SKM-1 treated with dmso at 0.1 percent for 144 hours (cell line): ENCODE measurements around the gene ANO2.

Experiments
- DNase-seq: peaks from one replicate; lab custom pipeline; 2025; ENCODE audit not compliant: unreplicated experiment; lab: John Stamatoyannopoulos, UW

ANO2 gene

DNA sequence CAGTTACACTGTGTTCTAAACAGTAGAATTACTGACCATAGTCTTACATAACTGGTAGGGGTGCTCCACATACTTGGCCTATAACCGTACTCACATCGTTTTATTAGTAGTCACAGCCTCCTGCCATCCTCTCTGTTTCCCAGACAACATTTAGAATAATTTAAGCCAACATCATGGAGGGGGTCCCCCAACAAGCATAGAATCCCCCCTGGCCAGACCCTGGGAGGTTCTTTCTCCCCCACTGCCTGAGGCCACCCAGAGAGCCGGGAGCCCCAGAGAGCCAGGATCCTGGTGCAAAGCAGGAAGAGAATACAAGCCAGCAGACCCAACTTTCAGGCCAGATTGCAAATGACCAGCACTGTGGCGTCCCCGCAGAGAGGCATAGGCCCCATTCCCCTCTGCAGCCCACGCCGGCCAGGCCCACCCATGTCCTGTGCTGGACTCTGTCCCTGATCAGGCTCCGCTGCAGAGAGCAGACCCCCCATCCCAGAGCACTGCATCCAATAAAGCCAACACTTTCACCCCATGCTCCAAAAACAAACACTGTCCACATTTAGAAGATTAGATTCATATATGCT lies 317.9 kb downstream of the ANO2 start:
- DNase-seq = no peak

DNA sequence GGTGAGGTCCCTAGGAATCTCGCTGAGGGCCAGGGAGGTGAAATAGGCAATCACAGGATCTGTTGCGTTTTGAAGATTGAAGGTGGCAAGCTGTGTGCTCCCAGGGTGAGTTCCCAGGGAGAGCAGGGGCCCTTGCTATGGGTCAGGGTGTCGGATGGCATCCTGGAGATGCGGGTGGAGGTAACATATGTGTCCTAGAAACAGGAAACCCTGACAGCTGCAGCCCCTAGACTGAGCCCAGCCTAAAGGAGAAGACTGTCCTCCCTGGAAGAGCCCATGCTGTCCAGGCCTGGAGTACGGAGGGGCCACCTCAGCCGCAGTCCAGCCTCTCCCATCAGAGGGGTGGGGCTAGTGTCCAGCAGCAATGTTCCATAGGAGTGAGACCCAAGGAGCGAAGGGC lies 318.9 kb downstream of the ANO2 start:
- no peak for DNase-seq

DNA sequence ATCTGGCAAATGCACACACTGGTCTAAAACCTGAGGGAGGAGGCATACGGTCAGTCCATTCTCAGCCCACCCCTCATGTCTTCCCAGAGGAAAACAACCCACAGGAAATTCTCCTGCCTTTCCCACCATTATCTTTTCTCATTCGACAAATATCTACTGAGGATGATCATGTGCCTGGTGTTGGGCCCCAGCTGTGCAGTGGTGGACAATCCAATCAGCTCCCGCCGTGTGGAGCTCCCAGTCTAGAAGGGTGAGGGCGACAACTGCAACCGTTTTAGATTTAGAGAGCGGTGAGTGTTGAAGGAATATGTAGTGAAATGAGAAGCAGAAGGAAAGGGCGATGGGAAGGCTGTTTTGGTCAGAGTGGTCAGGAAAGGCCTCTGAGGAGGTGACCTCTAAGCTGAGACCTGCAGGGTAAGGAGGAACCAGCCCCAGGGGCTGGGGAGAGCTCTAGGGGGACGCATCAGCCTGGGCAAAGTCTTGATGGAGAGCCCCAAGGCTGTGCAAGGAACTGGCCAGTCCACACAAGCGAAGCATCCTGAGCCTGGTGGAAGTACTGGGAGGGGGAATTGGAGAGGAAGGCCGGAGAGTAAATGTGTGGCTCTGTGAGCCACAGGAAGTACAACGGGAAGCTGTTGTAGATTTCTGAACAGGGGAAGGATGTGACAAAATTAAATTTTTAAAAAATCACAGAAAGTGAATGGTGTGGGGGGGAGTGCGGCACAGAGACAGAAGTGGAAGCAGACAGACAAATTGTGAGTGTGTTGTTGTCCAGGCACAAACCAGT lies 320.4 kb downstream of the ANO2 start:
- no peak for DNase-seq

DNA sequence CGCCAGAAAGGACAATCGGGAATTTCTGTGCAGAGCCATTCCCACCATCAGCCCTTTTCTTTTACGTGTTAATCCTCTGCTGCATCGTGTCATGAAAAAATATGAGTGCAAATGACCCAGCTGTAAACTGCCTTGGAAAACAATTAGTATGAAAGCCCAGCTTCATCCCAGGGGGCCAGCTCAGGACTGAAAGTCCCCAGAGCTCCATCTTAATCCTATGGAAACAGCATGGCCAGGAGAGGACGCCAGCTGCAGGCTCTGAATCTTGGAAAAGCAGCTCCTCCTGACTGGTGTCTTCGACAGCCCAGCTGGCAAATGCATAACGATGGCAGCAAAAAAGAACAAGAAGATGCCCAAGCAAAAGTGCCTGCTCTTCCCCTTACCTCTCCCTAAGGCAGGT lies 321.6 kb downstream of the ANO2 start:
- no peak for DNase-seq

DNA sequence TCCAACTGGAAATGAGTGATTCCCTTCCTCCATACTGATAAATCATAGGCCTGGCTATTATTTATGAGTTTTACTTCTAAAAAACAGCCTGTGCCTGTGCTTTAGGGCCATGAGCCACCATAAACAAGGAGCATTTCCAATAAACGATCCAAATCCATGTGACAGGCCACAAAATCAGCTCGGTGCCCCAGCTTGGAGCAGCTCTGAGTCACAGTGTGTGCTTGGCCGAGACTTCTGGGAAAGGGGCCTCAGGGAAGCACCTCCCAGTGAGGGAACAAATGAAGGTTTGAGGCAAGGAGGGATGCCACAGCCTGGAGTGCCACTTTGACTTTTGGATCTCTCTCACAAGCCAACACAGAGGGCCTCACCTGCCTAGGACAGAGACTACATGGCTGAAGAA lies 322.8 kb downstream of the ANO2 start:
- no peak for DNase-seq

DNA sequence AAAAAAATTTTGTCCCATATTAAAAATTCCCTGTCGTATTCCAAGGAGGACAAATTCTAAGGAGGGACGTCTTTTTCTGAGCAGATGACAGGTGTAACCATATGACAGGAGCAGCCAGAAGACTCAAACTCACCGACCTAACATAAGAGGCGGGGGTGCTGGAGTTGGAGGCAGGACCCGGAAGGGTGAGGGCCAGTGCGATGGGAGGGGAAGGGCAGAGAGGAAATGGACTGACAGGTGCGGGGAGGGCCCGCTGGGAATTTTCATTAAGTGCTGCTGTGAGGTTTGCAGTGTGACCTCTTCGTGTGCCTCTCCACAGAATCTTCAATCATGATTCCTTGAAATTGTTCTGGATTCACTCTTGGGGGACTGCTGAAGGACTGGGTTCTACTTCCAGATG lies 323.7 kb downstream of the ANO2 start:
- DNase-seq = no peak

DNA sequence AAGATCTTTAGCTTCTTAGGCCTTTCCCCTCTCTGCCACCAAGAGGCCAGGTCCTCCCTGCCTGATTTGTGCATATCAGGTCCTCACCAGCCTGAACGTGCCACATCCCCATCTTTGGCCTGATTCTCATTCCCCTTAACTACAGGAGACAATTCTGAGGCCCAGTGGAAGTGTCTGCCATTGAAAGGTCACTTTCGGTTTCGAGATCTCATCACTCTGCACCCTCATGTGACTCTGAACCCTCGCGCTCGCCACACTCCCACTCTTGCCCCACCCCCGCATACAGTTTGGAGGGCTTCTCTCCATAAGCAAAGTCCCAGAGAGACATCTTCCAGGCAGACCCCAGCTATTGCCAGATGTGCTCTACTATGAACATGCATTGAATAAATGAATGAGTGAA lies 324.2 kb downstream of the ANO2 start:
- DNase-seq = no peak

DNA sequence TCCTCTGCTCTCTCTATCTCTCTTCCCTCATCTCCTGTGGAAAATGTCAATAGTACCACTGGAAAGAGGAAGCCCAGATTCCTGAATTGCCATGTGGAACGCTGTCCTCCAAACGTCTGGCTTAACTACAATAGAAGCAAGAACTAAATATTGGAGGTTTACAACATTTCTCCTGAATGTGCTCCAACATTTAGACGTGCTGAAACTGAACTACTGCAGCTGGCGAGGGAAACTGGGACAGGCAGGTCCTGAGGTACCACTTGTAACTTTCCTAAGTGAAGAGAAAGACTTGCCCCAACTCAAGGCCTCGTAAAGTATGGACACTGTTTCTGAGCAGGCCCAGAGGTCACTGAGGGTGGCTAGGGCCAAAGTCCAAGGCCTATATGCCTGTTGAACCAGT lies 325.4 kb downstream of the ANO2 start:
- no peak for DNase-seq

DNA sequence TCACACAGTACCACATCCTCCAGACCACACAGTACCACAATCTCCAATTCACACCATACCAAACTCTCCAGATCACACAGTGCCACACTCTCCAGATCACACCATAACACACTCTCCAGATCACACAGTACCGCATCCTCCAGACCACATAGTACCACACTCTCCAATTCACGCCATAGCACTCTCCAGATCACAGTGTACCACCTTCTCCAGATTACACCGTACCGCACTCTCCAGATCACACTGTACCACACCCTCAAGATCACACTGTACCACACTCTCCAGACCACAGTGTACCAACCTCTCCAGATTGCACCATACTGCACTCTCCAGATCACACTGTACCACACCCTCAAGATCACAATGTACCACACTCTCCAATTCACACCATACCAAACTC lies 328.2 kb downstream of the ANO2 start:
- DNase-seq = no peak

DNA sequence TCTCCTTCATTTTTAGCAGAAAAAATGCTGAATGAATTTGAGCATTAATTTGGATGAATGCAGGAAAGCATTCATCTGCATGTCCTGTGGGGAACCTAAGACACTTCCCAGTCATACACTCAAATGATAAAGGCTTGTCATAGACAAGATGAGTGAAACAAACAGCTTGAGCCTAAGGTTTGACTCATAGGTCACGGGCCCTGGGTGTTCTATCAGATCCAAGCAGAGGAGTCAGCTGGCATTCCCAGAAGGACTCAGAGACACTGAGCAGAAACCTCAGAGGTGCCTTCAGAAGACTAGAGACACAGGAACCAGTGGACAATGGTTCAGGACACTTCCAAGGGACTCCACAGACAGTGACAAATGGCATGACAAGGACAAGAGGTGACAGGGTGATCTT lies 329.3 kb downstream of the ANO2 start:
- no peak for DNase-seq

DNA sequence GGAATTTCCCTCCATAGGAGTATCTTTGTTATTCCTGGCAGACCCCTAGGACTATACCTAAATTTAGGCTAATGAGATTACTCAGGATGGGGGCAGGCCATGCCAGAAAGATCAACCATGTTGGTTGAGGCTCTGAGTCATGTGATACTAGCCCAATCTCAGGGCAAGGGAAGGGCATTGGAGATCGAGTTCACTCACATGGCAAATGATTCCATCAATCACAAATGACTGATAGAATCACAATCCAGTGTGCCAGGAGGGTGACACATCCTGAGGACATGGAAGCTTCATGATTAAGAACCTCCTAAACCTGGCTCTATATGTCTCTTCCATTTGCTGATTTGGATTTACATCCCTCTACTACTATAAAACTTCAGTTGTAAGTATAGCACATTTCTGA lies 330.8 kb downstream of the ANO2 start:
- no peak for DNase-seq

DNA sequence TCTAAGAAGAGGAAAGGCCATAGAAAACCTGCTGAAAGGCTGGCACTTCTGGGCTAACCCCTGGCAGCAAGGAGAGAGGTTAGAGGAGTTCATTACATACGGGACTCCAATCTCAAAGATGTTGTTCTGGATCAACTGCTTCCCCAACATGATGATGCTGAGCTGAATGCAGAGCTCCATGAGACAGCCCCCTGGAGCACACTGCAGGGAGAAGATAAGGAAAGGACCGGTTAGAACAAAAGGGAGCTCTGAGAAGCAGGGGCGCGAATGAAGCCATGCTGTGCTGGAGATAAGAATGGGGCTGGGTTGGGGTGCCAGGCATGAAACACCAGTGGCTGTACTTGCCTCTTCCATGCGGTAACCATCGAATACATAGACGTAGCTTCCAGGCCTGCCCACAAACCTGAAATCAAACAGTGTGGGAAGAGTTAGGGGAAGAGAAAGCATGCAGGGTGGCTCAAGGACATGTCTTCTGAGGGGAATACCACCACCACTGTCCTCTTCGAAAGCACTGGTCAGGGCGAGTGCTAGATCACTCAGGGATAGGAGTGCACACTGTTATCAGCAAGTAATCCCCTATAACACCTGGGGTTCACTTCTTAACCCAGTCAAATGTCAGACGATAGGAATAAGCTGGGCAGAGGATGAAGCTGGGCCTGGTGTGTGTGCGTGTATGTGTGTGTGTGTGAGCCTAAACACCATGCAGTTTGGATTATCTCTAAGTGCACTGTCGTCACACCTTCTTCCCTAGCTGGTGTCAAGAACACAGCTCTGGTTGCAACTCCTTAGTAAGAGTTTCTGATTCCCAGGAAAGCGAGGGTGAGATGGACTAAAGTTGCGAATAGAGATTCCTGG lies 332.3 kb downstream of the ANO2 start:
- no peak for DNase-seq

DNA sequence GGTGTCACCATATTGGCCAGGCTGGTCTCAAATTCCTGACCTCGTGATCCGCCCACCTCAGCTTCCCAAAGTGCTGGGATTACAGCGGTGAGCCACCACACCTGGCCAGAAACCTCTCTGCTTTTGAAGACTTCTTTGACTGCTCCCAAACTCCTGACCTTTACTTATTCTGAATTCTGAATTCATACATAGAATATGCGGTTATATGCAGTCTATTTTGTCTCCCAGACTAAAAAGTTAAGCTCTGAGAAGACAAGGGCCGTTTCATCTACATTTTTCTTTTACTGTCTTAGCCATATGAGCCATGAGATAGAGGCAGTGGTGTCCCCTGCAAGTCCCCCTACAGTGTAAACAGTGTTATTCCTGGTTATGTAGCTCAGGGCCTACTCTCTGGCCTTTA lies 333.9 kb downstream of the ANO2 start:
- no peak for DNase-seq

DNA sequence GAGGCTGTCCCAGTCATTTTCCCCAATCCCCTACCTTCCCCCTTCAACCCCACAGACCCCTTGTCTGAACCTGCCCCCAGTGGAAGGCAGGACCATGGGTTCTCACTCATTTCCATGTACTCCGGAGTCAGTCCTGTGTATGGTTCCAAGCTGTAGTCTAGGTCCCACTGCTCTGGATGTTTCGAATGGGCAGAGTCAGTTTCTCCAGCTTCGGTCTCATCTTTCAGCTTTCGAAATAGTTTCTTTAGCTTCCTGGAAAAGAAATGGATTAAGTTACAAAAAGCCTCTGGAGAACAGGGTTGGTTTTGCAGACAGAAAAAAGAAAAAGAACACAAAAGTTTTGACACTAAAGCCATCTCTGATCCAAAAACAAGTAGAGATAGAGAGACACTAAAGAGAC lies 345.7 kb downstream of the ANO2 start:
- no peak for DNase-seq

DNA sequence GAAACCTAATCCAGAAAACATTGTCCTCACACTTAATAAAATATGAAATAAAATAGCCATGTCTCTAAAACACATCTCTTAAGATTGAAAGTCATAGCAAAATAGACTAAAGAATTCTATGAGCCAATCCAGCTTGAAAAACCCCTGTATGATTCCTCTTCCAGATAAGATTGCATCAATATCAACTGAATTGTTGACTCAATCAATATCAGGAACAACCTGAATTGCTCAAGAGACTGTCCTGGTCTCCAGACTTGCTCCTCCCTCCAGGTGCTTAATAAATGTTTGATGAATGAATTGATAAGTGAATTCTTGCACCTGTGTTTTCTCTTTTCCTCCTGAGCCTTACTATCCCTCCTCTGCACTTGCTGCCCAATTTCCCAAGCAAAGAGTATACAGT lies 351.1 kb downstream of the ANO2 start:
- no peak for DNase-seq

DNA sequence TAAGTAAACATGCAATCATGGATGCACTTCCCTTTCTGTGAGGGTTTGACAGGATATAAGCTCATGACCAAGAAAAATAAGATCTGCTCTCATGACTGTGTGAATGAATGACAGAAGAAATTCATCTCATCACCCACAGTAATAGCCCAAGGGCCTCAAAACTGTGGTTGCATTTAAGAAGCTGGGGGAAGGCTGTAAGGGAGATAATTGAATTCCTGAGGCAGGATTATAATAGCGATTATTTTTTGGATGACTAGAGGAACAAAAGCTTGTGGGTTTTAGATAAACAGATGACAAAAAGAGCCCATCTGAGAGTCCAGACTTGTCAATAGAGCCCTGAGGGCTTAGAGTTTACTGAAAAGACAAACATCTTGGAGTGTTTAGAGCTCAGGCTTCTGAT lies 352.0 kb downstream of the ANO2 start:
- no peak for DNase-seq

DNA sequence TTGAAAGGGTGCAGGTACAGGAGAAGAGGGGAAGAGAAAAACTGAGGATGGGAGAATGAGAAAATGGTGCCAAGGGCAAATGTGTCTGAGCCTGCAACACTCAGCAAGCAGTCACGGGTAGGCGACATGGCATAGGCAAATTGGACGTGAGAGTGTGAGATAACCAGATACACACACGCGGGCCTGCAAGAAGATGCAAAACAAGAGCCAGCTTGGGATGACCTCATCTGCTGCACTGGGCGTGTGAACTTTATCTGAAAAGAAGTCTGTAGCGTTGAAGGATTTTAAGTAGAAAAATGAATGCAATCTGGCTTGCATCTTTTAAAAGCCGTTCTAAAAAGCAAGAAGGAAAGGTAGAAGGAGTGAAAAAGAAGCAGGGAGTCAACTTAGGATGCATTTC lies 352.7 kb downstream of the ANO2 start:
- no peak for DNase-seq

DNA sequence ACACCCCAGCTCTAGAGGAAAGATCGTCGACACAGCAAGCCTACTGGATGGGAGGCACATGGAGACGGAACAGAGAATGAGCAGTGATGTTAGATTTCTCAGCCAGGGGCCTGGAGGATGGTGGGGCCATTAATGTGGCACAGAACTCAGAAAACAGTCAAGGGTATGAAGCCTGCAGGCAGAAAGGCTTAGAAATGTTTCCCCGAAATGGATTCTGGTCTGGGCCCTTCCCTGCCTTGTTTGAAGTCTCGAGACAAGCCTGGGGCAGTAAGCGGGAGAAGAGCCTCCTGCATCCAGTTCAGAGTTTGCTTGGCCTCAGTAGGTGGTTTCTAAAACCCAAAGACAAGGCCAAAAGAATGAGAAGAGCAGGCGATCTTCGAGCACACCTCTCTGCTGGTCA lies 354.7 kb downstream of the ANO2 start:
- no peak for DNase-seq

DNA sequence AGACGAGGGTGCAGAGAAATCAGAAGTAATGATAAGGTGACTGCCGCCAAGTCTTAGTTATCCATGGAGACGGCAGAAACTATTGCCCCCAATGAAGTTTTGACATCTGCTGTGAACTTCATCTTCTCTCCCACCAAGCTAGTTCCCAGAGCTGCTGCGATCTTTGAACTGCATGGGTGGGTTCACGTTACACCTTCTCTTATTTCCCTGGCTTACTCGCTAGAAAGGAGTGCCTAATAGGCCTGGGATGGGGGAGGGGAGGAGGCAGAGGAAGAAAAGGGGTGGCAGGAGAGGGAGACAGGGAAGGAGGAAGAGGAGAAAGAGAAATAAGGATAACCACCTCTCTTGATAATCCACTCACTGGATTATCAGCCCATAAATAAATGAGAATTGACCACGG lies 356.0 kb downstream of the ANO2 start:
- DNase-seq = no peak

DNA sequence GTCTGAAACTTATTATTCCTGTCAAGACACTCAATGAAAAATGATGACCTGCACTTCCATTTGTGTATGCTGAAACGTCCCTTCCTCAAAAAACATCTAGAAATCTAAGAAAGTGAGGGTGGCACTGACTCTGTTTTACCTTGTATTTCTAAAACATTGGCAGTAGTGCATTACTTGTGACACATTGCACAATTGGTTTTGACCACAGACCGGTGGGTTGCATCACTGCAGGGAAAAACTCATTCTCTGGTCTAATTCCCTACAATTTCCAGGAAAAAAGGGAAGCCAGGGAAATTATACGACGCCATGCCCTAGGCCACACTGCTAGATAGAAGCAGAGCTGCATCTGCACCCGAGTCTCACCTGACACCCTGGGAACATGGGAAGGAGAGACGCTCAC lies 356.5 kb downstream of the ANO2 start:
- DNase-seq = no peak

DNA sequence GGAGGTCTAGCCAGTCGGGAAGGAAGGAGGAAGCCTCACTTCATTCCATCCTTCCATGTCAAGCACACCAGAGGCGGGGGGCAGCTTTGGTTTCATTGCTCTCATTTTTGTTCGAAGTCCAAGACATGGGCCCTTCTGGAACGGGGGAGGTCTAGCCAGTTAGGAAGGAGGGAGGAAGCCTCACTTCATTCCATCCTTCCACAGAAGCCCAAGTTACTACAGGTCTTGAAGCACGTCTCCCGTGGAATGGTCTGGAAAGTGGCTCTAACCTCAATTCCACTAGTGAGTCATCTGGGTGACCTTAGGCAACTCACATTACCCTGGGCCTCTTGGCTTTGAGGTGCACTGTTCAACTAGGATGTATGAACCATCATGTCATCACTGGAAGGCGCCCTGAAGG lies 356.9 kb downstream of the ANO2 start:
- no peak for DNase-seq

DNA sequence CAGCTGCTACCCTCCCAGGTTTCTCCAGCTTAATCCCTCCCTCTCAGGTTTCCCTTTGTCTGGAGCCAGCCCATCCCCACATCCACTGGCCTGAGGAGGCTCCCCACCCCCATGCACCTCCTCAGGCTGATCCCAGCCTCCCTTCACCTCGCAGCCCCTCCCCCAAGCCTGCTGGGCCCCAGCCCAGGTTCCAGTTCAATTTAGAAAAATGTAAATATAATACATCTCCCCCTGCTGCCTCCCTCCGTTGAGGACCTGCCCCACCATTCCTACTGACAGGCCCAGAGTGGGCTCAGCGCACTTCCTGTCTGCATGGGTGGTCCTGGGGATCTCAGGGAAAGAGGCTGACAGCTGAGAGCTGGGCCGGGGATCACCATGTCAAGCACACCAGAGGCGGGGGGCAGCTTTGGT lies 357.3 kb downstream of the ANO2 start:
- DNase-seq = no peak
